HepG2 (cell line): ENCODE data around the gene TPR. TPM values are rescaled to one million over a fixed set of nuclear protein-coding genes. Genes with fewer than 3 reads are reported as not detected.

Experiments used
- ATAC-seq: fragments of 200-7000 bp; cut with Tn5 transposase; 3 replicates; pipeline ENCODE4 v1.9.1; 2020; ENCODE audit warnings: mild to moderate bottlenecking, moderate library complexity
- BruUV-seq: library from RNA; stranded (reverse); fragments of 400-500 nt; replicated peaks from 2 replicates; lab custom pipeline; 2021; lab: Mats Ljungman, UMichigan
- CTCF ChIA-PET: fragments of 300-600 bp; formaldehyde crosslinking; extraction: SDS; loops from one replicate; lab custom pipeline; 2021; ENCODE audit warnings: low total read pairs, inconsistent platforms, low intra/inter-chr PET ratio; lab: Yijun Ruan, JAX
- POLR2A ChIA-PET: fragments of 350-600 bp; sonication (Branson Sonifier 250); formaldehyde crosslinking; loops from one replicate; lab custom pipeline; 2020; ENCODE audit warnings: antibody characterized with exemption, inconsistent platforms; lab: Yijun Ruan, JAX
- DNase-seq: peaks from one replicate; pipeline ENCODE4 v3.0.0-alpha.2; 2015; ENCODE audit warnings: low spot score
- FAIRE-seq: peaks from 3 replicates; lab custom pipeline; 2011; peaks lifted over from hg19 to GRCh38; lab: Jason Lieb, UNC
- H2AFZ ChIP-seq: one replicate; pipeline ENCODE4 v1.6.1; 2011; ENCODE audit warnings: low read length, inconsistent platforms
- H3K27ac ChIP-seq: fragments of 300-600 bp; 3 replicates; pipeline ENCODE4 v1.8.0; 2011; ENCODE audit warnings: mixed run types, mild to moderate bottlenecking, mixed read lengths, low read length, inconsistent platforms; ENCODE audit not compliant: insufficient read depth; ENCODE audit errors: extremely low read length
- H3K27me3 ChIP-seq, 2 experiments: fragments of 200-600 bp in 1 of 2; 2 replicates in 1 of 2; 3 replicates in 1 of 2; pipeline versions ENCODE4 v1.6.0 to v1.8.0; 2011; ENCODE audit warnings: low read length in 2 of 2, mild to moderate bottlenecking in 2 of 2, moderate library complexity in 2 of 2, inconsistent platforms in 1 of 2; ENCODE audit not compliant: insufficient read depth in 2 of 2, control insufficient read depth in 1 of 2
- H3K36me3 ChIP-seq, 2 experiments: fragments of 200-600 bp in 1 of 2; replicated peaks in 1 of 2; 2 replicates in 1 of 2; 3 replicates in 1 of 2; pipeline versions ENCODE4 v1.5.1 to v1.8.0; 2011; ENCODE audit warnings: low read length in 2 of 2, inconsistent platforms in 1 of 2; ENCODE audit not compliant: insufficient read depth in 2 of 2, control insufficient read depth in 1 of 2
- H3K4me1 ChIP-seq: 2 replicates; pipeline ENCODE4 v1.5.1; 2012; ENCODE audit warnings: low read length, inconsistent platforms; ENCODE audit not compliant: insufficient read depth
- H3K4me2 ChIP-seq: 2 replicates; pipeline ENCODE4 v1.6.0; 2011; ENCODE audit warnings: low read depth, low read length, inconsistent platforms
- H3K4me3 ChIP-seq, 3 experiments: fragments of 200-600 bp in 1 of 3; sonication (generic), shearing (Covaris generic) in 1 of 3; replicated peaks in 1 of 3; 2 replicates each; pipeline ENCODE4 v1.5.1; 2011 to 2016; ENCODE audit warnings: low read length in 3 of 3, inconsistent platforms in 2 of 3, low read depth in 2 of 3, mild to moderate bottlenecking in 2 of 3, control low read depth in 1 of 3, mixed read lengths in 1 of 3; ENCODE audit not compliant: insufficient read depth in 1 of 3
- H3K79me2 ChIP-seq: one replicate; pipeline ENCODE4 v1.6.1; 2011; ENCODE audit warnings: low read length, inconsistent platforms; ENCODE audit not compliant: insufficient read depth
- H3K9ac ChIP-seq: 2 replicates; pipeline ENCODE4 v1.6.0; 2011; ENCODE audit warnings: mild to moderate bottlenecking, low read depth, low read length, inconsistent platforms; ENCODE audit not compliant: insufficient read depth
- H3K9me3 ChIP-seq: 2 replicates; pipeline ENCODE4 v1.5.1; 2012; ENCODE audit warnings: mild to moderate bottlenecking, low read length
- H4K20me1 ChIP-seq: 2 replicates; pipeline ENCODE4 v1.6.0; 2011; ENCODE audit warnings: inconsistent platforms, mild to moderate bottlenecking, low read length, moderate library complexity; ENCODE audit not compliant: insufficient read depth
- MTA3 ChIP-seq: sonication (generic); formaldehyde crosslinking; IDR thresholded peaks from 2 replicates; pipeline ENCODE4 v1.4.0; 2020; ENCODE audit warnings: missing genetic modification reagents
- NFKB2 ChIP-seq: sonication (generic); formaldehyde crosslinking; IDR thresholded peaks from 2 replicates; pipeline ENCODE4 v1.4.0; 2020; ENCODE audit warnings: missing genetic modification reagents, borderline replicate concordance
- NR2C2 ChIP-seq: sonication (generic); formaldehyde crosslinking; IDR thresholded peaks from 2 replicates; pipeline ENCODE4 v1.4.0; 2020; ENCODE audit warnings: missing genetic modification reagents, mild to moderate bottlenecking, moderate library complexity, borderline replicate concordance
- PCBP1 ChIP-seq: fragments of 200-400 bp; formaldehyde crosslinking; IDR thresholded peaks from 2 replicates; pipeline ENCODE4 v1.6.1; 2017; ENCODE audit warnings: mild to moderate bottlenecking, low read depth, low read length, borderline replicate concordance
- RAD21 ChIP-seq: fragments of 450-650 bp; formaldehyde crosslinking; IDR thresholded peaks from 2 replicates; pipeline ENCODE4 v1.5.0; 2020; ENCODE audit warnings: mild to moderate bottlenecking
- SETDB1 ChIP-seq: sonication (generic); formaldehyde crosslinking; IDR thresholded peaks from 2 replicates; pipeline ENCODE4 v1.5.1; 2020; ENCODE audit warnings: missing genetic modification reagents, mild to moderate bottlenecking, borderline replicate concordance
- SP140L ChIP-seq: sonication (generic); formaldehyde crosslinking; IDR thresholded peaks from 2 replicates; pipeline ENCODE4 v1.4.0; 2020; ENCODE audit warnings: missing genetic modification reagents, borderline replicate concordance
- TERF1 ChIP-seq: sonication (generic); formaldehyde crosslinking; IDR thresholded peaks from 2 replicates; pipeline ENCODE4 v1.8.0; 2022; ENCODE audit warnings: mild to moderate bottlenecking, missing genetic modification reagents, moderate library complexity
- TRIM24 ChIP-seq: sonication (generic); formaldehyde crosslinking; IDR thresholded peaks from 2 replicates; pipeline ENCODE4 v1.8.0; 2022; ENCODE audit warnings: mild to moderate bottlenecking, missing genetic modification reagents
- ZNF142 ChIP-seq: sonication (generic); formaldehyde crosslinking; IDR thresholded peaks from 2 replicates; pipeline ENCODE4 v1.4.0; 2020; ENCODE audit warnings: missing genetic modification reagents
- ZNF207 ChIP-seq: fragments of 450-650 bp; IDR thresholded peaks from 2 replicates; pipeline ENCODE4 v1.6.1; 2016; ENCODE audit warnings: antibody characterized with exemption, borderline replicate concordance
- WGBS: methylation state at CpG from one replicate; pipeline ENCODE4 v1.1.6; 2017; ENCODE audit warnings: low lambda C conversion rate; 5-methylcytosine and 5-hydroxymethylcytosine counted together
- in situ Hi-C: cut with HindIII; loops from 2 replicates; pipeline ENCODE4 v1.10.0; 2017; ENCODE audit warnings: low pct_unique_long_range_greater_than_20kb; ENCODE audit not compliant: extremely low pct_ligation_motif_present
- intact Hi-C: fragments of 100-400 bp; cut with micrococcal nuclease; formaldehyde crosslinking; loops from one replicate; pipeline ENCODE4 v1.10.0; 2022; ENCODE audit not compliant: unreplicated experiment
- polyA plus RNA-seq, 8 experiments: library from polyadenylated mRNA; depleted of rRNA in 3 of 8; stranded (reverse) in 7 of 8; unstranded in 1 of 8; fragments of >200 nt; fragmentation: Illumina TruSeq in 4 of 8; extraction: Trizol in 4 of 8; gene quantifications; 2 replicates each; pipeline versions ENCODE4 v1.2.1 to v1.2.3, GENCODE V29; 2011 to 2016; ENCODE audit warnings: low read depth in 4 of 8, missing spikeins in 1 of 8, mixed read lengths in 1 of 8; ENCODE audit not compliant: insufficient read depth in 1 of 8
- total RNA-seq, 5 experiments: library from RNA; depleted of rRNA; stranded (reverse); fragments of >200 nt; fragmentation: Illumina TruSeq; extraction: Trizol; gene quantifications; 2 replicates each; pipeline ENCODE4 v1.2.3, GENCODE V29; 2016; ENCODE audit warnings: low read depth in 1 of 5
- TF ChIP-seq, protein P1 (sequence below): sonication (generic); formaldehyde crosslinking; conservative IDR thresholded peaks from 2 replicates; pipeline ENCODE4 v1.8.0; 2022; ENCODE audit warnings: low read depth, missing genetic modification reagents

TPR gene
- total and polyA plus RNA-seq, 2 of the 13 experiments (the other 11 are each of a cell fraction or from before 2014, with no cell fraction given) = 78.9 to 81.7 TPM

- TF ChIP-seq ZNF142 (no peak), TERF1 (CRISPR knock-in tag) (no peak), ZNF207 (no peak), SETDB1 (no peak)
- TF ChIP-seq, all 625 proteins: peak for 0
These were observed 66.6 kb downstream of the TPR start (continued) for GRCh38 chr1:186308264-186309060.

DNA sequence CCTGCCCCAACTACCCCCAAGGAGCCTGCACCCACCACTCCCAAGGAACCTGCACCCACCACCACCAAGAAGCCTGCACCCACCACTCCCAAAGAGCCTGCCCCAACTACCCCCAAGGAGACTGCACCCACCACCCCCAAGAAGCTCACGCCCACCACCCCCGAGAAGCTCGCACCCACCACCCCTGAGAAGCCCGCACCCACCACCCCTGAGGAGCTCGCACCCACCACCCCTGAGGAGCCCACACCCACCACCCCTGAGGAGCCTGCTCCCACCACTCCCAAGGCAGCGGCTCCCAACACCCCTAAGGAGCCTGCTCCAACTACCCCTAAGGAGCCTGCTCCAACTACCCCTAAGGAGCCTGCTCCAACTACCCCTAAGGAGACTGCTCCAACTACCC, 67.6 kb downstream of the TPR start:
- DNase-seq = no peak
- TF ChIP-seq PCBP1 (no peak), RAD21 (CRISPR knock-in tag) (no peak), MTA3 (CRISPR knock-in tag) (no peak), NR2C2 (CRISPR knock-in tag) (no peak), SP140L (no peak), TRIM24 (CRISPR knock-in tag) (no peak), NFKB2 (no peak)
- TF ChIP-seq, protein P1, sequence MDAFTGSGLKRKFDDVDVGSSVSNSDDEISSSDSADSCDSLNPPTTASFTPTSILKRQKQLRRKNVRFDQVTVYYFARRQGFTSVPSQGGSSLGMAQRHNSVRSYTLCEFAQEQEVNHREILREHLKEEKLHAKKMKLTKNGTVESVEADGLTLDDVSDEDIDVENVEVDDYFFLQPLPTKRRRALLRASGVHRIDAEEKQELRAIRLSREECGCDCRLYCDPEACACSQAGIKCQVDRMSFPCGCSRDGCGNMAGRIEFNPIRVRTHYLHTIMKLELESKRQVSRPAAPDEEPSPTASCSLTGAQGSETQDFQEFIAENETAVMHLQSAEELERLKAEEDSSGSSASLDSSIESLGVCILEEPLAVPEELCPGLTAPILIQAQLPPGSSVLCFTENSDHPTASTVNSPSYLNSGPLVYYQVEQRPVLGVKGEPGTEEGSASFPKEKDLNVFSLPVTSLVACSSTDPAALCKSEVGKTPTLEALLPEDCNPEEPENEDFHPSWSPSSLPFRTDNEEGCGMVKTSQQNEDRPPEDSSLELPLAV (CRISPR knock-in tag) = no peak

More for the DNA sequence above, 67.6 kb downstream of the TPR start:
- in situ Hi-C loops (no loop called here), intact Hi-C loops (no loop called here)
- CTCF ChIA-PET = no interaction called here
- Histone ChIP-seq H4K20me1 (no peaks in the 10 kb centered on the region), H3K4me1 (no peaks in the 10 kb centered on the region), H3K9ac (no peak overlapping the region), H2AFZ (no peak overlapping the region), H3K4me3 (no peak overlapping the region), H3K36me3 (peaks cover 0 to 5% of the 10 kb centered on the region in 2 experiments; a peak in 1 of 5 replicates), H3K9me3 (no peaks in the 10 kb centered on the region), H3K27ac (no peak overlapping the region), H3K27me3 (no peaks in the 10 kb centered on the region), H3K79me2 (no peaks in the 10 kb centered on the region), H3K4me2 (no peak overlapping the region)
- ATAC-seq (no peak; the same call in 2 of the 3 replicates), FAIRE-seq (no peak)
- POLR2A ChIA-PET = no interaction called here
- WGBS = 95% methylated on average over 2 of the region's 6 CpGs
- BruUV-seq = no TSS peak
